K562 (cell line): ENCODE results near the gene IL1B. TPM values are rescaled to one million over a fixed set of nuclear protein-coding genes. Genes with fewer than 3 reads are reported as not detected.

ENCODE experiments used
- ATAC-seq: fragments of 200-7000 bp; cut with Tn5 transposase; 3 replicates; pipeline ENCODE4 v1.9.1; 2020; ENCODE audit warnings: moderate library complexity
- BruUV-seq: library from RNA; stranded (reverse); fragments of 400-500 nt; replicated peaks from 2 replicates; lab custom pipeline; 2021; lab: Mats Ljungman, UMichigan
- CTCF ChIA-PET: fragments of 300-600 bp; formaldehyde crosslinking; extraction: SDS; loops from one replicate; lab custom pipeline; 2021; ENCODE audit warnings: low intra/inter-chr PET ratio; lab: Yijun Ruan, JAX
- POLR2A ChIA-PET: fragments of 300-600, 350-650 bp; sonication (Branson Sonifier 250); formaldehyde crosslinking; extraction: SDS; loops from one replicate; lab custom pipeline; 2021; ENCODE audit warnings: antibody characterized with exemption, inconsistent platforms; lab: Yijun Ruan, JAX
- DNase-seq, 4 experiments: peaks; one replicate each; pipeline versions ENCODE4 v3.0.0 to v3.0.0-alpha.2; 2011 to 2018; ENCODE audit warnings: low spot score in 3 of 4, mixed read lengths in 3 of 4; ENCODE audit errors: extremely low read depth in 1 of 4
- FAIRE-seq: peaks from 2 replicates; lab custom pipeline; 2011; peaks lifted over from hg19 to GRCh38; lab: Jason Lieb, UNC
- H2AFZ ChIP-seq: 2 replicates; pipeline ENCODE4 v1.6.0; 2011; ENCODE audit warnings: low read depth, low read length, control low read depth, inconsistent platforms
- H3K27ac ChIP-seq: fragments of 200-600 bp; 3 replicates; pipeline ENCODE4 v1.8.0; 2011; ENCODE audit warnings: low read depth, mild to moderate bottlenecking, control low read depth, inconsistent platforms, low read length, moderate library complexity, mixed read lengths; ENCODE audit errors: extremely low read depth
- H3K27me3 ChIP-seq, 2 experiments: fragments of 300-600 bp in 1 of 2; 2 replicates in 1 of 2; 3 replicates in 1 of 2; pipeline versions ENCODE4 v1.6.0 to v1.8.0; 2011; ENCODE audit warnings: inconsistent platforms in 2 of 2, low read length in 2 of 2, mild to moderate bottlenecking in 1 of 2, mixed read lengths in 1 of 2, moderate library complexity in 1 of 2; ENCODE audit not compliant: control insufficient read depth in 2 of 2, insufficient read depth in 2 of 2
- H3K36me3 ChIP-seq: fragments of 300-600 bp; 3 replicates; pipeline ENCODE4 v1.8.0; 2011; ENCODE audit warnings: mild to moderate bottlenecking, low read length, inconsistent platforms; ENCODE audit not compliant: control insufficient read depth, insufficient read depth
- H3K4me1 ChIP-seq, 2 experiments: fragments of 200-600 bp in 1 of 2; replicated peaks in 1 of 2; 2 replicates in 1 of 2; 3 replicates in 1 of 2; pipeline versions ENCODE4 v1.5.1 to v1.8.0; 2011; ENCODE audit warnings: inconsistent platforms in 2 of 2, low read length in 2 of 2, mild to moderate bottlenecking in 1 of 2, mixed read lengths in 1 of 2, moderate library complexity in 1 of 2; ENCODE audit not compliant: control insufficient read depth in 2 of 2, insufficient read depth in 2 of 2
- H3K4me2 ChIP-seq: 2 replicates; pipeline ENCODE4 v1.6.1; 2011; ENCODE audit warnings: low read length, control low read depth, inconsistent platforms, mixed read lengths; ENCODE audit not compliant: insufficient read depth
- H3K4me3 ChIP-seq: fragments of 200-600 bp; sonication (generic), shearing (Covaris generic); 2 replicates; pipeline ENCODE4 v1.5.1; 2016; ENCODE audit warnings: control low read depth, inconsistent platforms
- H3K79me2 ChIP-seq: fragments of 200-600 bp; 3 replicates; pipeline ENCODE4 v1.8.0; 2011; ENCODE audit warnings: low read length, inconsistent platforms; ENCODE audit not compliant: control insufficient read depth, insufficient read depth
- H3K9ac ChIP-seq, 2 experiments: 2 replicates each; pipeline versions ENCODE4 v1.6.0 to v1.6.1; 2011; ENCODE audit warnings: low read depth in 2 of 2, low read length in 2 of 2, control low read depth in 1 of 2, inconsistent platforms in 1 of 2, mild to moderate bottlenecking in 1 of 2, mixed read lengths in 1 of 2; ENCODE audit not compliant: insufficient read depth in 1 of 2
- H3K9me1 ChIP-seq: one replicate; pipeline ENCODE4 v1.6.0; 2011; ENCODE audit warnings: inconsistent platforms, mild to moderate bottlenecking, low read length, moderate library complexity; ENCODE audit not compliant: control insufficient read depth, insufficient read depth
- H3K9me3 ChIP-seq: replicated peaks from 2 replicates; pipeline ENCODE4 v1.5.1; 2011; ENCODE audit warnings: low read depth, low read length, inconsistent platforms; ENCODE audit not compliant: control insufficient read depth, insufficient read depth
- H4K20me1 ChIP-seq: replicated peaks from 2 replicates; pipeline ENCODE4 v1.6.1; 2011; ENCODE audit warnings: low read length, inconsistent platforms, mixed read lengths; ENCODE audit not compliant: control insufficient read depth, insufficient read depth
- BDP1 ChIP-seq: IDR thresholded peaks from 3 replicates; pipeline ENCODE4 v1.6.1; 2011; ENCODE audit not compliant: insufficient read length, insufficient read depth
- CHAMP1 ChIP-seq: fragments of 450-650 bp; IDR thresholded peaks from 2 replicates; pipeline ENCODE4 v1.6.1; 2016; ENCODE audit warnings: mild to moderate bottlenecking
- ETV1 ChIP-seq: fragments of 450-650 bp; conservative IDR thresholded peaks from 2 replicates; pipeline ENCODE4 v1.6.1; 2016; ENCODE audit warnings: missing genetic modification characterization, control low read depth, low read depth, missing compliant biosample characterization
- FOSL1 ChIP-seq: fragments of 200-800 bp; sonication (Bioruptor generic); conservative IDR thresholded peaks from 2 replicates; pipeline ENCODE4 v1.6.1; 2016; ENCODE audit warnings: missing genetic modification characterization, missing compliant biosample characterization
- NFXL1 ChIP-seq: fragments of 450-650 bp; formaldehyde crosslinking; IDR thresholded peaks from 2 replicates; pipeline ENCODE4 v1.4.0; 2021; ENCODE audit warnings: mild to moderate bottlenecking
- PRMT5 ChIP-seq: sonication (generic); formaldehyde crosslinking; IDR thresholded peaks from 2 replicates; pipeline ENCODE4 v1.5.0; 2020; ENCODE audit warnings: missing genetic modification reagents
- ZNF586 ChIP-seq: fragments of 450-650 bp; formaldehyde crosslinking; conservative IDR thresholded peaks from 2 replicates; pipeline ENCODE4 v1.4.0; 2020; ENCODE audit warnings: mild to moderate bottlenecking, moderate library complexity
- ZNF696 ChIP-seq: fragments of 250-450 bp; sonication (Bioruptor Pico); conservative IDR thresholded peaks from 2 replicates; pipeline ENCODE4 v1.4.0; 2020; ENCODE audit warnings: mild to moderate bottlenecking, moderate library complexity
- ZZZ3 ChIP-seq: fragments of 450-650 bp; IDR thresholded peaks from 2 replicates; pipeline ENCODE4 v1.6.1; 2016; ENCODE audit warnings: antibody characterized with exemption, mild to moderate bottlenecking, moderate library complexity
- in situ Hi-C: fragments of 300-500 bp; cut with MboI; formaldehyde crosslinking; loops from 4 replicates; pipeline ENCODE4 v1.15.0; 2018; ENCODE audit warnings: inconsistent platforms, mixed read lengths
- intact Hi-C: fragments of 100-400 bp; cut with micrococcal nuclease; formaldehyde crosslinking; loops from 2 replicates; pipeline ENCODE4 v1.14.2; 2022
- polyA plus RNA-seq, 8 experiments: library from polyadenylated mRNA; depleted of rRNA in 4 of 8; stranded (reverse) in 5 of 8; unstranded in 3 of 8; fragments of >200 nt; fragmentation: Nextera tagmentation in 2 of 8; fragmentation: Illumina TruSeq in 1 of 8; extraction: Ambion mirVana in 2 of 8; extraction: Trizol in 1 of 8; gene quantifications; 2 replicates each; pipeline versions ENCODE4 v1.2.1 to v1.2.3, GENCODE V29; 2011 to 2014; ENCODE audit warnings: inconsistent platforms in 1 of 8, missing spikeins in 1 of 8
- total RNA-seq, 7 experiments: library from RNA; depleted of rRNA in 6 of 7; stranded (reverse); fragments of >200 nt in 6 of 7; fragmentation: Illumina TruSeq in 2 of 7; extraction: Trizol in 2 of 7; gene quantifications; 2 replicates each; pipeline versions ENCODE4 v1.2.1 to v1.2.3, GENCODE V29; 2011 to 2021; ENCODE audit warnings: low replicate concordance in 1 of 7
- TF ChIP-seq, protein P1 (sequence below): fragments of 250-450 bp; sonication (Bioruptor Pico); IDR thresholded peaks from 2 replicates; pipeline ENCODE4 v1.5.0; 2021

IL1B gene
- total and polyA plus RNA-seq, 9 of the 15 experiments (the other 6 are each of a cell fraction or from before 2014, with no cell fraction given): 0.29 TPM; not detected in 8

DNA sequence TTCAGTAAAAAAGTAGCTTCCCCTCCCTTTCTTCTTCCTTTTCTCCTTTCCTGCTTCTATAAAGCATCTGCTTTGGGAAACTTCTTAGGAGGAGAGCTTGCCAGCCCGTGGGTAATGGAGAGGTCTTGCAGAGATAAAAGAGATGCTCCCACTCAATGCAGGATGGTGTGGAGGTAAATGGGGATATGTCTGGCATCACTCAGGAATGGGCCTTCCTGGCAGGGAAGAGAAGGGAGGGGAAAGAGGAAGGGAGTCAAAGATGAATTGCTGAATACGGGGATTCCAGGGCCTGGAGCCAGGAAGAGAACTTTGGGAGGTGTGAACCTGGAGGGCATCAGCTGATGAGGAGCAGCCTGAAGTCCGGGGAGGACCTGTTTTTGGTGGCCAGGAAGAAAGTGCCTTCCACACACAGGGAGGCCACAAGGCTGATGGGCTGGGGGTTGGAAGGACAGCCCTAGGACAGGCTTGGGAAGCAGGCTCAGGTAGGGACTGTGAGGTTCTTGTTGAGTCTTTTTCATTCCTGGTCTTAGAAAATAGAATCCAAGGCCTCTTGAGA, 25.2 kb downstream of the IL1B start (continued):
- TF ChIP-seq, protein P1, sequence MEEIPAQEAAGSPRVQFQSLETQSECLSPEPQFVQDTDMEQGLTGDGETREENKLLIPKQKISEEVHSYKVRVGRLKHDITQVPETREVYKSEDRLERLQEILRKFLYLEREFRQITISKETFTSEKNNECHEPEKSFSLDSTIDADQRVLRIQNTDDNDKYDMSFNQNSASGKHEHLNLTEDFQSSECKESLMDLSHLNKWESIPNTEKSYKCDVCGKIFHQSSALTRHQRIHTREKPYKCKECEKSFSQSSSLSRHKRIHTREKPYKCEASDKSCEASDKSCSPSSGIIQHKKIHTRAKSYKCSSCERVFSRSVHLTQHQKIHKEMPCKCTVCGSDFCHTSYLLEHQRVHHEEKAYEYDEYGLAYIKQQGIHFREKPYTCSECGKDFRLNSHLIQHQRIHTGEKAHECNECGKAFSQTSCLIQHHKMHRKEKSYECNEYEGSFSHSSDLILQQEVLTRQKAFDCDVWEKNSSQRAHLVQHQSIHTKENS (CRISPR knock-in tag): no peak
- TF ChIP-seq FOSL1 (tag) (no peak), ZZZ3 (no peak), CHAMP1 (no peak), ZNF586 (CRISPR knock-in tag) (no peak), NFXL1 (CRISPR knock-in tag) (no peak)

DNA sequence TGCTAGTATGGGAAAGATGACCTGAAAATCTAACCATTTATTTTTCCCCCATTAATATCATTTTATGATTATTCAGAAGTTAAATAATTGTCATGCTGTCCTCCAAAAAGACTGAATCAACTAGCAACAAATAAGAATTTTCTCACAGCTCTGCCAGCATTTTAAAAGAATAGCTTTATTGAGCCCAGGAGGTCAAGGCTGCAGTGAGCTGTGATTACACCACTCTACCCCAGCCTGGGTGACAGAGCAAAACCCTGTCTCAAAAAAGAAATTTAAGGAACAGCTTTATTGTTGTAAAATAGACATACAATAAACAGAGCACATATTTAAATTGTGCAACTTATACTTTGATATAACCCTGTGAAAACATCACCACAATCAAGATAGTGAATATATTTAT, 27.5 kb downstream of the IL1B start:
- Histone ChIP-seq H3K9me3 (no peaks in the 10 kb centered on the region), H3K4me3 (no peak overlapping the region), H3K27me3 (no peaks in the 10 kb centered on the region), H3K9me1 (no peaks in the 10 kb centered on the region), H3K27ac (no peak overlapping the region), H3K79me2 (no peaks in the 10 kb centered on the region), H3K4me1 (peaks cover 0 to 26% of the 10 kb centered on the region in 2 experiments; a peak in 3 of 5 replicates), H3K36me3 (no peaks in the 10 kb centered on the region), H2AFZ (no peak overlapping the region), H3K4me2 (no peak overlapping the region), H3K9ac (no peak overlapping the region), H4K20me1 (no peaks in the 10 kb centered on the region)
- TF ChIP-seq BDP1 (no peak), ZNF696 (CRISPR knock-in tag) (no peak), PRMT5 (CRISPR knock-in tag) (no peak), ETV1 (tag) (no peak)
- in situ Hi-C loops: no loop called here
- no TSS peak for BruUV-seq
- intact Hi-C loops: no loop called here
- ChIA-PET CTCF (no interaction called here), POLR2A (interaction anchor here (0.8 to 1.2 kb wide), 2 partner anchors 25 to 99 kb away, joined by 3 to 4 read pairs; no protein-coding TSS in a partner anchor)
- FAIRE-seq (no peak), DNase-seq (no peak), ATAC-seq (no peak)
